ENCODE measurements around the gene CXCR3. TPM values are rescaled to one million over a fixed set of nuclear protein-coding genes. Genes with fewer than 3 reads are reported as not detected.

Gene CXCR3
- total and polyA plus RNA-seq, 2 of the 13 experiments (the other 11 are each of a cell fraction or from before 2014, with no cell fraction given) = 0.18 TPM; not detected in 1

DNA sequence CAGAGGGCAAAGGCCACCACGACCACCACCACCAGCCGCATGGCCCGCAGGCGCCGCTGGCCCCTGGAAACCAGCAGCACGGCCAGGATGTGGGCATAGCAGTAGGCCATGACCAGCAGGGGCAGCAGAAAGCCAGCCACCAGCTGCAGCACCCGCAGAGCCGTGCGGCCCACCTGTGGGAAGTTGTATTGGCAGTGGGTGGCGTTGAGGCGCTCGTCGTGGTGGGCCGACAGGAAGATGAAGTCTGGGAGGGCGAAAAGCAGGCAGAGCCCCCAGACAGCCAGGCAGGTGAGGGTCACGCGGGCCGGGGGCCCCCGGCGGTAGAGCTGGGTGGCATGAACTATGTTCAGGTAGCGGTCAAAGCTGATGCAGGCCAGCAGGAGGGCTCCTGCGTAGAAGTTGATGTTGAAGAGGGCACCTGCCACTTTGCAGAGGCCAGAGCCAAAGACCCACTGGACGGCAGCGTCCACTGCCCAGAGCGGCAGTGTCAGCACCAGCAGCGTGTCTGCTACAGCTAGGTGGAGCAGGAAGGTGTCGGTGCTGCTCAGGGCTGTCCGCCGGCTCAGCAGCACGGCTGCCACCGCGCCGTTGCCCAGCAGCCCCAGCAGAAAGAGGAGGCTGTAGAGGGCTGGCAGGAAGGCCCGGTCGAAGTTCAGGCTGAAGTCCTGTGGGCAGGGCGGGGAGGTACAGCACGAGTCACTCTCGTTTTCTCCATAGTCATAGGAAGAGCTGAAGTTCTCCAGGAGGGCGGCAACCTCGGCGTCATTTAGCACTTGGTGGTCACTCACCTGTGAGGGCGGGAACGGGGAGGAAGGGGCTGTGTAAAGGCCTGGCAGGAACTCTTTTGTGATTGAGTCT lies 1.4 kb downstream of the CXCR3 start (continued):
- TF ChIP-seq, protein P1, sequence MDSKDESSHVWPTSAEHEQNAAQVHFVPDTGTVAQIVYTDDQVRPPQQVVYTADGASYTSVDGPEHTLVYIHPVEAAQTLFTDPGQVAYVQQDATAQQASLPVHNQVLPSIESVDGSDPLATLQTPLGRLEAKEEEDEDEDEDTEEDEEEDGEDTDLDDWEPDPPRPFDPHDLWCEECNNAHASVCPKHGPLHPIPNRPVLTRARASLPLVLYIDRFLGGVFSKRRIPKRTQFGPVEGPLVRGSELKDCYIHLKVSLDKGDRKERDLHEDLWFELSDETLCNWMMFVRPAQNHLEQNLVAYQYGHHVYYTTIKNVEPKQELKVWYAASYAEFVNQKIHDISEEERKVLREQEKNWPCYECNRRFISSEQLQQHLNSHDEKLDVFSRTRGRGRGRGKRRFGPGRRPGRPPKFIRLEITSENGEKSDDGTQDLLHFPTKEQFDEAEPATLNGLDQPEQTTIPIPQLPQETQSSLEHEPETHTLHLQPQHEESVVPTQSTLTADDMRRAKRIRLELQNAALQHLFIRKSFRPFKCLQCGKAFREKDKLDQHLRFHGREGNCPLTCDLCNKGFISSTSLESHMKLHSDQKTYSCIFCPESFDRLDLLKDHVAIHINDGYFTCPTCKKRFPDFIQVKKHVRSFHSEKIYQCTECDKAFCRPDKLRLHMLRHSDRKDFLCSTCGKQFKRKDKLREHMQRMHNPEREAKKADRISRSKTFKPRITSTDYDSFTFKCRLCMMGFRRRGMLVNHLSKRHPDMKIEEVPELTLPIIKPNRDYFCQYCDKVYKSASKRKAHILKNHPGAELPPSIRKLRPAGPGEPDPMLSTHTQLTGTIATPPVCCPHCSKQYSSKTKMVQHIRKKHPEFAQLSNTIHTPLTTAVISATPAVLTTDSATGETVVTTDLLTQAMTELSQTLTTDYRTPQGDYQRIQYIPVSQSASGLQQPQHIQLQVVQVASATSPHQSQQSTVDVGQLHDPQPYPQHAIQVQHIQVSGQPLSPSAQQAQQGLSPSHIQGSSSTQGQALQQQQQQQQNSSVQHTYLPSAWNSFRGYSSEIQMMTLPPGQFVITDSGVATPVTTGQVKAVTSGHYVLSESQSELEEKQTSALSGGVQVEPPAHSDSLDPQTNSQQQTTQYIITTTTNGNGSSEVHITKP (CRISPR knock-in tag; IDR thresholded peaks at IDR 0.05; ENCODE audit: low read depth) = no peak
- TF ChIP-seq ESRRA (CRISPR knock-in tag; IDR thresholded peaks at IDR 0.05; ENCODE audit: low read depth) (no peak), PLRG1 (conservative IDR thresholded peaks at IDR 0.05) (no peak), SMAD1 (CRISPR knock-in tag; IDR thresholded peaks at IDR 0.05; ENCODE audit: borderline replicate concordance, low read depth) (no peak), ZNF569 (CRISPR knock-in tag; IDR thresholded peaks at IDR 0.05; ENCODE audit: borderline replicate concordance) (no peak), ZKSCAN8 (CRISPR knock-in tag; IDR thresholded peaks at IDR 0.05; ENCODE audit: borderline replicate concordance) (no peak), ZFY (CRISPR knock-in tag; IDR thresholded peaks at IDR 0.05) (peak; percentile 70), ZFX (CRISPR knock-in tag; IDR thresholded peaks at IDR 0.05; ENCODE audit: low read depth) (peak; percentile 58; the same call in 1 of the 2 replicates), ZNF678 (CRISPR knock-in tag; IDR thresholded peaks at IDR 0.05) (no peak), SKI (IDR thresholded peaks at IDR 0.05; ENCODE audit: partially characterized antibody) (no peak), MXI1 (IDR thresholded peaks at IDR 0.05; ENCODE audit: borderline replicate concordance, low read depth, low read length) (no peak), ZNF138 (CRISPR knock-in tag; IDR thresholded peaks at IDR 0.05; ENCODE audit: low read depth) (no peak), PCBP2 (optimal IDR thresholded peaks at IDR 0.05; ENCODE audit: low read depth, low read length, poor library complexity, severe bottlenecking) (no peak), SNAPC2 (CRISPR knock-in tag; IDR thresholded peaks at IDR 0.05) (no peak), GTF3A (CRISPR knock-in tag; conservative IDR thresholded peaks at IDR 0.05) (no peak), PAWR (CRISPR knock-in tag; IDR thresholded peaks at IDR 0.05; ENCODE audit: borderline replicate concordance) (no peak), SAP130 (CRISPR knock-in tag; IDR thresholded peaks at IDR 0.05; ENCODE audit: low read depth) (no peak), NFKB2 (CRISPR knock-in tag; IDR thresholded peaks at IDR 0.05; ENCODE audit: borderline replicate concordance) (peak; percentile 35; the same call in 1 of the 2 replicates), ARID3A (IDR thresholded peaks at IDR 0.05; ENCODE audit: low read depth, low read length) (no peak), ZNF780A (CRISPR knock-in tag; IDR thresholded peaks at IDR 0.05) (no peak), ZNF616 (CRISPR knock-in tag; IDR thresholded peaks at IDR 0.05; ENCODE audit: low read depth) (0 out of 2 replicates have a peak, but pooled peaks have one; percentile 33)
- TF ChIP-seq, protein P2, sequence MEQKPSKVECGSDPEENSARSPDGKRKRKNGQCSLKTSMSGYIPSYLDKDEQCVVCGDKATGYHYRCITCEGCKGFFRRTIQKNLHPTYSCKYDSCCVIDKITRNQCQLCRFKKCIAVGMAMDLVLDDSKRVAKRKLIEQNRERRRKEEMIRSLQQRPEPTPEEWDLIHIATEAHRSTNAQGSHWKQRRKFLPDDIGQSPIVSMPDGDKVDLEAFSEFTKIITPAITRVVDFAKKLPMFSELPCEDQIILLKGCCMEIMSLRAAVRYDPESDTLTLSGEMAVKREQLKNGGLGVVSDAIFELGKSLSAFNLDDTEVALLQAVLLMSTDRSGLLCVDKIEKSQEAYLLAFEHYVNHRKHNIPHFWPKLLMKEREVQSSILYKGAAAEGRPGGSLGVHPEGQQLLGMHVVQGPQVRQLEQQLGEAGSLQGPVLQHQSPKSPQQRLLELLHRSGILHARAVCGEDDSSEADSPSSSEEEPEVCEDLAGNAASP (CRISPR knock-in tag; IDR thresholded peaks at IDR 0.05; ENCODE audit: borderline replicate concordance) = no peak
- TF ChIP-seq, protein P3, sequence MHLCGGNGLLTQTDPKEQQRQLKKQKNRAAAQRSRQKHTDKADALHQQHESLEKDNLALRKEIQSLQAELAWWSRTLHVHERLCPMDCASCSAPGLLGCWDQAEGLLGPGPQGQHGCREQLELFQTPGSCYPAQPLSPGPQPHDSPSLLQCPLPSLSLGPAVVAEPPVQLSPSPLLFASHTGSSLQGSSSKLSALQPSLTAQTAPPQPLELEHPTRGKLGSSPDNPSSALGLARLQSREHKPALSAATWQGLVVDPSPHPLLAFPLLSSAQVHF (CRISPR knock-in tag; IDR thresholded peaks at IDR 0.05) = no peak

Data from HepG2 (cell line).